Omental fat pad (tissue), 4 donors: Measurements from ENCODE around the gene NDUFS2. TPM values are rescaled to one million over a fixed set of nuclear protein-coding genes. Genes with fewer than 3 reads are reported as not detected.

Source experiments
- ATAC-seq: fragments of 150-250 bp; one replicate; pipeline ENCODE4 v1.9.1; 2016; ENCODE audit warnings: mild to moderate bottlenecking, moderate library complexity; ENCODE audit not compliant: low FRiP score
- DNase-seq: peaks from one replicate; pipeline ENCODE4 v3.0.0-alpha.2; 2019; ENCODE audit warnings: low spot score
- CTCF ChIP-seq, 3 donors: fragments of 450-650 bp; IDR thresholded peaks; one replicate each; pipeline ENCODE4 v1.5.1; 2016 to 2017; ENCODE audit warnings: antibody characterized with exemption in 3 of 3, mild to moderate bottlenecking in 3 of 3, moderate library complexity in 2 of 3
- total RNA-seq, 4 donors: library from RNA; depleted of rRNA; stranded (reverse); fragments of >200 nt; gene quantifications; one replicate each; pipeline ENCODE4 v1.1.0, GENCODE V29; 2016

The NDUFS2 gene
- total RNA-seq, 4 donors from 2014 or later: 89.4 to 136 (median 122) TPM

- no peak for ATAC-seq
- no peak for TF ChIP-seq CTCF (IDR thresholded peaks at IDR 0.05)
- DNase-seq: no peak
These were observed 59.4 kb downstream of the NDUFS2 start for GRCh38 chr1:161261261-161262235.

Other genes with a start within 250 kb of the NDUFS2 start
- gene ITLN2, start 247.6 kb upstream of the NDUFS2 start, total RNA-seq: 10 to 100 TPM in 2 of 4 donors, 1 to 10 TPM in 1, not detected in 1; 6.4 to 58.9 (median 30.3) TPM
- 10 to 100 TPM; 31.7 to 52.8 (median 44.4) TPM for gene F11R, start 181.2 kb upstream of the NDUFS2 start, total RNA-seq
- gene TSTD1, start 163.4 kb upstream of the NDUFS2 start, total RNA-seq: 10 to 100 TPM; 26.0 to 43.1 (median 30.5) TPM
- 10 to 100 TPM; 44.8 to 87.5 (median 61.4) TPM for gene USF1, start 156.4 kb upstream of the NDUFS2 start, total RNA-seq
- 10 to 100 TPM in 3 of 4 donors, 1 to 10 TPM in 1; 9.8 to 32.3 (median 24.7) TPM for gene ARHGAP30, start 132.5 kb upstream of the NDUFS2 start, total RNA-seq
- under 1 TPM in 1 of 4 donors, not detected in 3; 0.72 TPM for gene NECTIN4, start 112.8 kb upstream of the NDUFS2 start, total RNA-seq
- 1 to 10 TPM in 2 of 4 donors, under 1 TPM in 1, not detected in 1; 0.60 to 2.2 (median 1.5) TPM for gene KLHDC9, start 104.0 kb upstream of the NDUFS2 start, total RNA-seq
- gene PFDN2, start 84.3 kb upstream of the NDUFS2 start, total RNA-seq: 10 to 100 TPM; 30.6 to 90.1 (median 50.0) TPM
- 100 to 1,000 TPM in 1 of 4 donors, 10 to 100 TPM in 3; 28.1 to 122 (median 33.4) TPM for gene NIT1, start 84.3 kb upstream of the NDUFS2 start, total RNA-seq
- gene DEDD, start 69.7 kb upstream of the NDUFS2 start, total RNA-seq: 10 to 100 TPM; 32.0 to 54.8 (median 43.1) TPM
- 10 to 100 TPM; 73.6 to 96.7 (median 78.4) TPM for gene UFC1, start 48.4 kb upstream of the NDUFS2 start, total RNA-seq
- gene USP21, start 42.9 kb upstream of the NDUFS2 start, total RNA-seq: 10 to 100 TPM in 3 of 4 donors, 1 to 10 TPM in 1; 7.8 to 19.5 (median 12.7) TPM
- gene PPOX, start 35.9 kb upstream of the NDUFS2 start, total RNA-seq: 10 to 100 TPM; 12.5 to 28.4 (median 13.8) TPM
- 10 to 100 TPM; 20.6 to 50.7 (median 37.1) TPM for gene B4GALT3, start 24.9 kb upstream of the NDUFS2 start, total RNA-seq
- 100 to 1,000 TPM in 2 of 4 donors, 10 to 100 TPM in 2; 38.5 to 238 (median 121) TPM for gene ADAMTS4, start 3.3 kb upstream of the NDUFS2 start, total RNA-seq
- 100 to 1,000 TPM in 3 of 4 donors, 10 to 100 TPM in 1; 96.3 to 346 (median 179) TPM for gene FCER1G, start 12.9 kb downstream of the NDUFS2 start, total RNA-seq
- gene APOA2, start 21.3 kb downstream of the NDUFS2 start, total RNA-seq: not detected
- gene TOMM40L, start 23.7 kb downstream of the NDUFS2 start, total RNA-seq: 10 to 100 TPM in 3 of 4 donors, 1 to 10 TPM in 1; 9.6 to 15.4 (median 13.4) TPM
- not detected for gene NR1I3, start 35.8 kb downstream of the NDUFS2 start, total RNA-seq
- gene PCP4L1, start 56.4 kb downstream of the NDUFS2 start, total RNA-seq: under 1 TPM in 2 of 4 donors, not detected in 2; 0.56 to 0.63 TPM
- 1 to 10 TPM; 1.8 to 9.0 (median 4.2) TPM for gene MPZ, start 107.6 kb downstream of the NDUFS2 start, total RNA-seq
- gene SDHC, start 112.0 kb downstream of the NDUFS2 start, total RNA-seq: 10 to 100 TPM; 22.9 to 66.3 (median 49.3) TPM
- not detected for gene CFAP126, start 165.5 kb downstream of the NDUFS2 start, total RNA-seq